GM18508 (cell line): ENCODE measurements around the gene TMEM179B.
"Not testable (repeated sequence)": the region's sequence is repeated elsewhere in the genome, so short reads cannot be mapped to it uniquely, and the experiment has no call there.

Experiments
- ATAC-seq: cut with Tn5 transposase; IDR thresholded peaks from one replicate; pipeline ENCODE4 v1.9.1; 2021; ENCODE audit warnings: moderate number of reproducible peaks; ENCODE audit not compliant: insufficient read depth, unreplicated experiment

Gene TMEM179B, protein sequence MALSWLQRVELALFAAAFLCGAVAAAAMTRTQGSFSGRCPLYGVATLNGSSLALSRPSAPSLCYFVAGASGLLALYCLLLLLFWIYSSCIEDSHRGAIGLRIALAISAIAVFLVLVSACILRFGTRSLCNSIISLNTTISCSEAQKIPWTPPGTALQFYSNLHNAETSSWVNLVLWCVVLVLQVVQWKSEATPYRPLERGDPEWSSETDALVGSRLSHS

DNA sequence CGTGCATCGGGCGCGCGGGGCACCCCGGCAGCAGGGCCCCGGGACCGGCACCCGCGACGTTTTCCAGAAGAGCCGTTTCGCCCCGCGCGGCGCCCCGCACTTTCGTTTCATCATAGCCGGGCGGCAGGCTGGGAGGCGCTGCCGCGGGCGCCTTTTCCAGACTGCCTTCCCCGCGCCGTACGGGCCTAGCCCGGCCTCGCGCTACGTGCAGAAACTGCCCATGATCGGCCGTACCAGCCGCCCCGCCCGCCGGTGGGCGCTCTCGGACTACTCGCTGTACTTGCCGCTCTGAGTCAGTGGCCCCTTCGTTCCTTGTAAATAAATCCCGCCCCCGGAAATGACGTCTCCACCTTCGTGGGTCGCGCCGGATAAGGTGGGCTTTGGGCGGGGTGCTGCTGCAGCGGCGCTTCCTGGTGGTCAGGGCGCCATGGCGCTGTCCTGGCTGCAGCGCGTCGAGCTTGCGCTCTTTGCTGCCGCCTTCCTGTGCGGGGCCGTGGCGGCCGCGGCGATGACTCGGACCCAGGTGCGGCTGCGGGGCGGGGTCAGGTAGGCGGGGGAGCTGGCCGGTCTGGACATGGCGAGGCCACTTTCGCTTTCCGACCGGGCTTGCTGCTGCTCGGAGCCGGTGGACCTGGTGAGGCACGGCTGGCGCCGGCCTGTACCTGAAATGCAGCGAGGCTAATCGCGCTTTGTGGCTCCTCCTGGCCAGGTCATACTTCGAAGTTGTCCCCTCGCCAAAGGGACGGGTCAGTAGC, at the start of gene TMEM179B:
Gene TMEM179B, plus strand, starts transcription at position 398 of the 755 bp plus-strand sequence. Its CDS starts 30 bp downstream, at position 428.
- ATAC-seq, result peak; percentile 40

DNA sequence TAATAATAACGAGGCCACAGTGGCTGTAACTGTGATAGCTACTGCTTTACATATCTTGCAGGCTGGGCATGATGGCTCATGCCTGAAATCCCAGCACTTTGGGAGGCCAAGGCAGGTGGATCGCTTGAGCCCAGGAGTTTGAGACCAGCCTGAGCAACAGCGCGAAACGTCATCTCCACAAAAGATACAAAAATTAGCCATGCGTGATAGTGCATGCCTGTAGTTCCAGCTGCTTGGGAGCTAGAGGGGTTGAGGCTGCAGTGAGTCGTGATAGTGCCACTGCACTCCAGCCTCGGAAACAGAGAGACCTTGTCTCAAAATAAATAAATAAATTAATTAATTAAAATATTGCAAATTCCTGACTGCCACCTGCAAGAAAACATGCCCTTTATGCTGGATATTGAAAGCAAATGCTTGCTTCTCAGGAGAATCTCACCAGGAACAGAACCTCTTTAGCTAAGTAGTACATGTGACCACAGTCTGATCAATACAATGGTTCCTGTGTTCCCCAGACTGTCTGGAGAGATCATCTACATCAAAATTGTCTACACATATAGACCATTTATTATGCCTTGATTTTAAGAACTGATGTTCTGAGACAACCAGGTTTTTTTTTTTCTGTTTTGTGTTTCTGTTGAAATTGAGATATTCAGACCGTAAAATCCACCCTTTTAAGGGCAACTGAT, 39.6 kb upstream of the TMEM179B start:
- no peak for ATAC-seq

DNA sequence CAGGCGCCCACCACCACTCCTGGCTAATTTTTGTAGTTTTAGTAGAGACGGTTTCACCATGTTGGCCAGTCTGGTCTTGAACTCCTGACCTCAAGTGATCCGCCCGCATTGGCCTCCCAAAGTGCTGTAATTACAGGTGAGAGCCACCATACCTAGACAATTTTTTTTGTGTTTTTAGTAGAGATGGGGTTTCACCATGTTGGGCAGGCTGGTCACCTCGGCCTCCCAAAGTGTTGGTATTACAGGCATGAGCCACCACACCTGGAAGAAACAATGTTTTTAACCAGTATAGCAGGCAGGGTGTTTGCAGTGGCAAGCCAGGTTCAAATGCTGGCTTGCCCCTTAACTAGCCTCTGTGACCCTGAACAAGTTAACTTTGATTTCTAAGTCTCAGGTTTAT, 37.3 kb upstream of the TMEM179B start:
- ATAC-seq, result not testable (repeated sequence)

DNA sequence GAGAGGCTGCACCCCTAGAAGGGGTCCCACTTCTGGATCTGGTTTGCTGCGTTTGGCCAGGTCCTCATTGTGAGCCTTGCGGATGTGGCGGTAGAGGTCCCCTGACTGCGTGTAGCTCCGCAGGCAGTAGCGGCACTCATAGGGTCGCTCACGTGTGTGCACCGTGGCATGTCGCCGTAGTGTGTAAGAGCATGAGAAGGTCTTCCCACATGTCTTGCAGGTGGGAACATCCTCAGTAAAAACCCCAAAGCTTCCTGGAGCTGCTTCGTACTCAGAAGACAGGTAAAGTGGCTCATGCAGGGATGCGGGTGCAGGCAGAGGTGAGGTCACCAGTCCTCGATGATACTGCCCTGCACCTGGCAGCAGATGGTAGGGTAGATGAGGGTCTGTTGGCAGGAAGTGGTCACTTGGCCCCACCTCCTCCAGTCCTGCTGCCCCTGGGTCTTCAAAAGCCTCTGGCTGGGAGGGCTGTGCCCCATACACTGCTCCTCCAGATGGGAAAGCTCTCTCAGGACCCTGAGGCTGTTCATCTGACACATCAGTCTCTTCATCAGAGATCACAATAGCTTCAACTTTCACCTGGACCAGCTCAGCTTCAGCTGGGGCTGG, 34.9 kb upstream of the TMEM179B start:
- ATAC-seq, result no peak

DNA sequence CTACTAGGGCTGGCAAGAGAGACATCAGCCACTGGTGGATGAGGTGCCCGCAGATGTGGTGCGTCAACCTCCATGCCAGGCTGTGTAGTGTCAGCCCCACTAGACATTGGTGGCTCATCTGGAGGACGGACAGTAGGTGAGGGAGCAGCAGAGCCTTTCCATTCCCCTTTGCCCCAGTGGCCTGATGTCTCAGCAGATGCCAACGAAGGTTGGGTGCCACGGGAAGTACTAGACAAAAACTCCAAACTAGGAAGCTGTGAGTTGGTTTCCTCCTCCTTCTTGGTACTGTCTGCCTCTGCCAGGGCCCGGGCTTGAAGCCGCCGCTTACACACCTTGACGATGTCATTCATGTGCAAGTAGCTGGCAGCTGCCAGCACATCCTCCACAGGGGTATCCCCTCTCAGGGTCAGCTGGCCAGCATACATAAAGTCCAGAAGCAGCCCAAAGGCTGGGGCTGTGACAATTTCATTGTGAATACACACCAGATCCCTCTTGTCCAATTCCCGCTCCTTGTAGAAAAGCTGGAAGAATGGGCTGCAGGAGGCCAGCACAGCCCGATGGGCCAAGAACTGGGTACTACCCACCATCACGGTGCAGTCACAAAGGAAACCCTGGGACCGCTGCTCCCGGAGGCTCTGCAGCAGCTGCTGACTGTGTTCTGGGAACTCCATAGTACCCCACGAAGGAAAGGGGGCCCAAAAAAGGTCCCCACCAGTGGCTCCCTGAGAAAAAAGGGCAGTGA, 34.0 kb upstream of the TMEM179B start:
- ATAC-seq, result no peak

DNA sequence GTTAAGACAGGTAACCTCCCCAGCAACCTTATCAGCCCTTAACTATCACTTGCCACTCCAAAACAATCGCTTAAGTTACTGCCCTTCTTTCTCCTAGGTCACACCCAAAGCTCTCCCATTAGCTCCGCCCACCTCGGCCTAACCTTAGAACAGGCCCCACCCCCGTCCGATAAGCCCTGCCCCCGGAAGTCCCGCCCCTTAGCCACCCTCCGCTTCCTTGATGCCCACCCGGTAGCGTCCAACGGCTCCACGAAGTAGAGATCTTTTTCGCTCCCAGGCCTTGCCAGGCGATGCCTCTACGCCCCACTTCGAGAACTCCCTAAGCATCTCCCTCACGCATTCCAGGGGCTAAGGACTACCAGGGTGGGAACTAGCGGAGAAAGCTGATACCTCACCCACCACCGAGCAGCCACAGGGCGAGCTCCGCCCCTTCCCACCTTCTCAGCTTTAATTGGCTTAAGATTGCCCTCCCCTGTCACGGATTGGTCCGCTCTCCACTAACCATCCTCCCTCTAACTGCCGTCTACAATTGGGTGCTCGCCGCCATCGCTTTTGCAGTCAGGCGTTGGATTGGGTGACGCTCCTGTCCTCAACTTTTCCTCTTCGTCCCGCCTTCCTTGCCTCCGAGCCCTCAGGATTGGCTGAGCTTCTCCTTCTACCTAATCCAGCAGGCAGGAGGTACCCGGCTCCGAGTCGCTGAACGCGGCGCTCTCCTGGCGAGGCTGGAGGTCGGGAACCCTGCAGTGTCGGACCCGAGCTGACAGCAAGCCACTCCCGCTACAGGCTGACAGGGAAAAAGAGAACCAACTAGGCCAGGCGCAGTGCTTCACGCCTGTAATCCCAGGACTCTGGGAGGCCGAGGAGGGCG, 33.2 kb upstream of the TMEM179B start, which contains the start of gene ZBTB3:
Gene ZBTB3, minus strand, starts transcription at position 425 of the 868 bp plus-strand sequence. CDS start 496 bp downstream, outside the sequence.
- peak; percentile 89 for ATAC-seq

DNA sequence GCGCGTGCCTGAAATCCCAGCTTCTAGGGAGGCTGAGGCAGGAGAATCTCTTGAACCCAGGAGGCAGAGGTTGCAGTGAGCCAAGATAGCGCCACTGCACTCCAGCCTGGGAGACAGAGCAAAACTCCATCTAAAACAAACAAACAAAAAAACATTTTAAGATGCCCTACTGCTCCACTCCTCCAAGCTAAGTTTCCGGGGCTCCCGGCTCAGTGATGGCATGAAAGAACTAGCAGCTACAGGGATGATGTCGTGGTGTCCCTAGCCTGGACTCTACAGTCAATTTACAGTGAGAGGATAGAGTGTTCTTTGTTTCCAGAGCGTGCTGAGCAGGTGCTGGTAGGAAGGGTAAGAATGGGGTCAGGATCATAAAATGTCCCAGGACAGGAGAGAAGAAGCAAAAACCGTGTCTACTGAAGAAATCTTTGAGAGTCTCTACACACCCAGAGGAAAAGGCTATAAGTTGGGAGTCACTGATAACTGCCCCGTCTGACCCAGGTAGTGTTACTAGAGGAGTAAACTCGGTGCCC, 32.1 kb upstream of the TMEM179B start:
- ATAC-seq, result no peak

DNA sequence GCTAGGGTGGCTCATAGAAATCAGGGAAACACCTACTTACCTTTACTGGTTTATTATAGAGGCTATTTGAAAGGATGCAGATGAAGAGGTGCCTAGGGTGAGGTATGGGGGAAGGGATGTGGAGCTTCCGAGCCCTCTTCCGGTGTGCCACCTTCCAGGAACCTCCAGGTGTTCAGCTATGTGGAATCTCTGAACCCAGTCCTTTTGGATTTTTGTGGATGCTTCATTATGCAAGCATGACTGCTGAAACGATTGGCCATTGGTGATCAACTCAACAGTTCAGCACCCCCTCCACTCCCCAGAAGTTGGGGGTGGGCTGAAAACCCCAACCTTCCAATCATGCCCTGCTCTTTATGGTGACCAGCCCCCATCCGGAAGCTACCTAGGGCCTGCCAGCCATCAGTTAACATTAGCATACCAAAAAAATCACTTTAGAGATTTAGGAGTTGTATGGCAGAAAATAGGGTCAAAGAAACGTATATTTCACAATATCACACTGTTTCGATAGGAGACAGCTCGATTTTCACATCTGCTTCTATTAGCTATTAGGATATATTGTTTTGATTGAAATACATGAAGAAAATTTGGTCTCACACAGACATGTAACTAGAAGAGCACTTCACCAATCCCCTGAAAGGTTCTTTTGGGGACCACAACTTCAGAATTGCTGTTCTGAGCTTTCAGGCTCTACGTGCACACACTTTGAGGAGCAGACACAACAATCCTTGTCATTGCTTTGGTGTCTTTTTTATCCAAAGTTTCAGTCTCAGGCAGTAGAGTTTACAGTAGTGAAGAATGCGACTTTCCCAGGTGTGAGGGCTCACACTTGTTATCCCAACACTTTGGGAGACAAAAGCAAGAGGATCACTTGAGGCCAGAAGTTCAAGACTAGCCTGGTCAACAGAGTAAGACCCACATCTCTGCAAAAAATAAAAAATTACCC, 29.1 kb upstream of the TMEM179B start:
- ATAC-seq, result no peak

DNA sequence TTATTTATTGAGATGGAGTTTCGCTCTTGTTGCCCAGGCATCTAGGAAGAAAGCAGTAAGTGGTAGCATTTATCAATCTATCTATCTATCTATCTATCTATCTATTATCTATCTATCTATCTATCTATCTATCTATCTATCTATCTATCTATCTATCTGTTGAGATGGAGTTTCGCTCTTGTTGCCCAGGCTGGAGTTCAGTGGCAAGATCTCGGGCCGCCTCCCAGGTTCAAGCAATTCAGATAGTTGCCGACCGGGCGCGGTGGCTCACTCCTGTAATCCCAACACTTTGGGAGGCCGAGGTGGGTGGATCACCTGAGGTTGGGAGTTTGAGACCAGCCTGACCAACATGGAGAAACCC, 26.4 kb upstream of the TMEM179B start:
- not testable (repeated sequence) for ATAC-seq

DNA sequence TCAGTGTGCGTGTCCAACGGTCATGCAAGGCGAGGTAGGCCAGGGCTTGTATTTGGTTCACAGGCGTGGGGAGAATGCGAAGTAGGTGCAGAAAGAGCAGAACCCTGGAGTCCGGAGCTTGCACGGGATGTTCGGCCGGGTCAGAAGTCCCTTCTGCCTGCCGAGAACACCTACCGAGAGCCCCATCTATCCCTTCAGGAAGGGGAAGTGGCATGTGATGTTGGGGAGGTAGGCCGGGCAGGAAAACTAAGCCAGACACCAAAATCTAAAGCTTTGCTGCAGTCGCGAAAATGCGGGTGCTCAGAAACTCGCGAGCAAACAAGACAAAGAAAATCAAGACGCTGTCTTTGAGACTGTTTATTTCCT, 16.4 kb upstream of the TMEM179B start:
- peak; percentile 4 for ATAC-seq

DNA sequence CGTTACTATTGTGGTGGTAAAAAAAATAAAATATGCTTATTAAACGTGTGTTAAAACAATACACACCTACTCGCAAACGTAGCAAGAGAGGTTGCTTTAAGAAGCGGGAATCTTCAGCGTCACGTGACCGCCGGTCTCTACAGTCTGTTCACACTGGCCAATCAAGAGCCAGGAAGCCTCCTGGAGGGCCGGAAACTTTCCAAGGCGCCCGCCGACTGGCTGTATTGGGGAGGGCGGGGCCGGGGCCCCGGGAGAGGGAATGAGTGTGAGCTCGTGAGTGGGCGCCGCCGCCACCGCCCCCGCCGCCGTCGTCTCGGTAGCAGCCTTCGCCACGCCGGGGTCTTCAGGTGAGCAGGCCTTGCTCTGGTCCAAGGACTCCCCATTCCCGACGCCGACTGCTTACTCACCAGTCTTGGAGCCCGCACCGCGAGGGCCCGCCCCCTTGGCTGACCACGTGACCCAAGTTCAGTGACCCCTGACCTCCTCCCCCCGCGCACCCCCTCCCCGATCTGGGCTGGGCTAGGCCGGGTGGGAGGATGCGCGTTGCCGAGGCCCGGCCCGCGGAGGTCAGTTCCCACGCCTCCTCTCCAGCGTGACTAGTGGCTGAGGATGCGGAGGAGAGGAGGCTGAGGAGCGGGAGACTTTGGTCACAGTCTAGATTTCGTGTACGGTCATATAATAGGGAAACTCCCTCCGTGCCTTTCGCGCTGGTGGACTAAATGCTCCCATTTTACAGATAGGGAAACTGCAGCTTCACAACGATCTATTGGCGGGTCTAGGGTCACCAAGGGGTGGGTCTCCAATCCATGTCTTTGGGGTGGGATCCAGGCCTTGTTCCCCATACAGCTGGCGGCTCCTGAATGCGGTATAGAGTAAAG, 15.8 kb upstream of the TMEM179B start, which contains the start of gene TAF6L:
Gene TAF6L, plus strand, starts transcription at position 253 of the 878 bp plus-strand sequence. CDS start 4,388 bp downstream, outside the sequence.
- peak; percentile 53 for ATAC-seq

DNA sequence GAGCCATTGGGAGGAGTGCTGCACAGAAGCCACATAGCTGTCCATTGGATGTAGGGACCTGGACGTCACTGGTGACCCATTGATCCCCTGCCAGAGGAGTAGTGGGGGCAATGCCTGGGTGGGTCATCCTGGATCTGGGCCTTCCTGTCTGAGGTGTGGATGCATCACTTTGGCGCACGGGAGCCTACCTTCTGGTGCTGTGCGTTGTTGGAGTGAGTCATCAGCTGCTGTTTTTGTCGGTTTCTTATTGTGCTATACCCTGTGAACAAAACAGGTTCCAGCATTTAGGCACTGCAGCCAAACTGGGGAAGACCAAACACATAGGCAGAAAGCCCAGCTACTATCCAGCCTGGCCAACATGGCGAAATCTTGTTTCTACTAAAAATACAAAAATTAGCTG, 12.8 kb upstream of the TMEM179B start:
- no peak for ATAC-seq

DNA sequence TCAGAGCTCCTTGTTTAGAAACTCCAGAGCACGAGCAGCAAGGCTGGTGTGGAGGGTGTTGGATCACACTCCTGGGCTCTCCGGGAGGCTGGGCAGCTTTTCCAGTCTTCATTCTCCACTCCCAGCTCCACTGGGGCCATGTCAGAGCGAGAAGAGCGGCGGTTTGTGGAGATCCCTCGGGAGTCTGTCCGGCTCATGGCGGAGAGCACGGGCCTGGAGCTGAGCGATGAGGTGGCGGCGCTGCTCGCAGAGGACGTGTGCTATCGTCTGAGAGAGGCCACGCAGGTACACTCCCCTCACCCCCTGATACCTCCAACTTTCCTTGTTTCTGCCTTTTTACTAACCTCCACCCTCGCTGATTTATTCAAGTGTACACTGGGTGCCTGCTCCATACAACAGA, 11.6 kb upstream of the TMEM179B start:
- no peak for ATAC-seq

DNA sequence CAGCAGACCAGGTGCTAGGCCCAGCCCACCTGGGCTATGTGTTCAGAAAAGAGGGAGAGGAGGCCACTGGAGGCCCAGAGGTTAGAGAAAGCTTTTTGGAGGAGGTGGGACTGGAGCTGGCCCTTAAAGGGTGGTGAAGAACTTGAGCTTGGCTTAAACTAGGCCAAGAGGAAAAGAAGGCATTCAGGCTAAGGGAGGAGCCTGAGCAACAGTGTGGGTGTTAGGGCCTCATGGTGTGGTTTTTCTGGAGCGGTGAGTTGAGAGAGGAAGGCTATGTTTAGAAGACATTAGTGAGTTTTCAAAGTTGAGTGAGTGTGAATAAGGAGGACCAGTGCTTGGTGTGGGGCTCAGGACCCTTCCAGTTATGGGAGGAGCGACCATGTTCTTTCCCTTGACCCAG, 9.8 kb upstream of the TMEM179B start:
- no peak for ATAC-seq

DNA sequence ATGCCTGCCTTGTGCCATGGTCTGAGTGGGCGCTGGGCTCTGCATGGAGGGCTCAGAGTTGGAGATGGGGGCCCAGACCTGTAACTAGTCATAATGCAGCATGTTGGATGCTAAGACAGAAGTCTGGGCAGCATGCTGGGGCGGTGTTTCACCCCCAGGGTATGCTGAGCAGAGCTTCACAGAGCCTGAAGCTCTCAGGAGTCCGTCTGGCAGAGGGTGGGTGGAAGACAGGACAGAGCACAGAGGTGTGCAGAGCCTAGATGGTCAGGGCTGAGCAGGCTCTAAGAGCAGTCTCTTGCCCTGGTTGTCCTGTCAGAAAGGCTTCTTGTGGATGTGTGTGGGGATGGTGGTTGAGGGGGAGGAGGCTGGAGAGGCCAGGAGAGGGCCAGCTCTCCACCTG, 8.8 kb upstream of the TMEM179B start:
- ATAC-seq, result no peak

DNA sequence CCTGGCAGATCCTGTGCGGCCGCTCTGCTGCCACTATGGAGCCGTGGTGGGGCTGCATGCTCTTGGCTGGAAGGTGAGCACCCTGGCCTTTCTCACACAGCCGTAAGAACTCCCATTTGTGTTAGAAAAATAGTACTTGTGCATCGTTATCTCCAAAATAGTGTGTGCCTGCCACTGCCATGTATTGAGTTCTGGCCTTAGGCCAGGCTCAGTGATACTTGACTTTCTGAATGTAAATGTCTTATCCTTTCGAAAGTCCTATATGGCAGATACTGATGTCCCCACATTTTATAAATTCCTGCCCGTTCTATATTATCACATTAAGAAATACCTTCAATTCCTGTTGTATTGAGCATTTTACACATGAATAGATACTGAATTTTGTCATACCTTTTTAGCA, 4.4 kb upstream of the TMEM179B start:
- ATAC-seq, result no peak
